SK-N-SH treated with all-trans-retinoic acid at 6 μM for 48 hours (cell line): Measurements from ENCODE around the gene DGKG.

Experiments used
- ARNTL ChIP-seq: fragments of 450-650 bp; formaldehyde crosslinking; IDR thresholded peaks from 2 replicates; pipeline ENCODE4 v1.5.0; 2020; ENCODE audit warnings: low read depth, mild to moderate bottlenecking, moderate library complexity, borderline replicate concordance
- BACH2 ChIP-seq: fragments of 250-450 bp; sonication (Bioruptor Pico); IDR thresholded peaks from 2 replicates; pipeline ENCODE4 v1.9.0; 2021; ENCODE audit warnings: mild to moderate bottlenecking, borderline replicate concordance
- GLIS3 ChIP-seq: fragments of 250-450 bp; sonication (Bioruptor Pico); IDR thresholded peaks from 2 replicates; pipeline ENCODE4 v1.5.0; 2020; ENCODE audit warnings: mild to moderate bottlenecking, moderate library complexity
- ISL1 ChIP-seq: fragments of 250-450 bp; sonication (Bioruptor Pico); IDR thresholded peaks from 2 replicates; pipeline ENCODE4 v2.1.2; 2022; ENCODE audit warnings: mild to moderate bottlenecking, moderate library complexity
- RARB ChIP-seq: fragments of 250-450 bp; sonication (Bioruptor Pico); IDR thresholded peaks from 2 replicates; pipeline ENCODE4 v1.8.0; 2021; ENCODE audit warnings: mild to moderate bottlenecking, moderate library complexity
- TCF4 ChIP-seq: fragments of 250-450 bp; sonication (Bioruptor Pico); IDR thresholded peaks from 2 replicates; pipeline ENCODE4 v1.8.0; 2021; ENCODE audit warnings: mild to moderate bottlenecking, moderate library complexity, borderline replicate concordance
- ZNF70 ChIP-seq: fragments of 450-650 bp; formaldehyde crosslinking; IDR thresholded peaks from 2 replicates; pipeline ENCODE4 v1.5.0; 2020; ENCODE audit warnings: mild to moderate bottlenecking, moderate library complexity
- ZNF8 ChIP-seq: fragments of 450-650 bp; formaldehyde crosslinking; IDR thresholded peaks from 2 replicates; pipeline ENCODE4 v1.5.0; 2020; ENCODE audit warnings: mild to moderate bottlenecking, moderate library complexity
- TF ChIP-seq, protein P1 (sequence below): fragments of 250-450 bp; sonication (Bioruptor Pico); IDR thresholded peaks from 2 replicates; pipeline ENCODE4 v1.8.0; 2020; ENCODE audit warnings: mild to moderate bottlenecking, moderate library complexity, borderline replicate concordance
- TF ChIP-seq, protein P2 (sequence below): fragments of 250-450 bp; sonication (Bioruptor Pico); IDR thresholded peaks from 2 replicates; pipeline ENCODE4 v1.5.1; 2021; ENCODE audit warnings: mild to moderate bottlenecking, moderate library complexity
- TF ChIP-seq, protein P3 (sequence below): fragments of 250-450 bp; sonication (Bioruptor Pico); IDR thresholded peaks from 2 replicates; pipeline ENCODE4 v1.5.1; 2020; ENCODE audit warnings: low read depth, mild to moderate bottlenecking, moderate library complexity

- TF ChIP-seq ARNTL (CRISPR knock-in tag) = no peak
- TF ChIP-seq, protein P1, sequence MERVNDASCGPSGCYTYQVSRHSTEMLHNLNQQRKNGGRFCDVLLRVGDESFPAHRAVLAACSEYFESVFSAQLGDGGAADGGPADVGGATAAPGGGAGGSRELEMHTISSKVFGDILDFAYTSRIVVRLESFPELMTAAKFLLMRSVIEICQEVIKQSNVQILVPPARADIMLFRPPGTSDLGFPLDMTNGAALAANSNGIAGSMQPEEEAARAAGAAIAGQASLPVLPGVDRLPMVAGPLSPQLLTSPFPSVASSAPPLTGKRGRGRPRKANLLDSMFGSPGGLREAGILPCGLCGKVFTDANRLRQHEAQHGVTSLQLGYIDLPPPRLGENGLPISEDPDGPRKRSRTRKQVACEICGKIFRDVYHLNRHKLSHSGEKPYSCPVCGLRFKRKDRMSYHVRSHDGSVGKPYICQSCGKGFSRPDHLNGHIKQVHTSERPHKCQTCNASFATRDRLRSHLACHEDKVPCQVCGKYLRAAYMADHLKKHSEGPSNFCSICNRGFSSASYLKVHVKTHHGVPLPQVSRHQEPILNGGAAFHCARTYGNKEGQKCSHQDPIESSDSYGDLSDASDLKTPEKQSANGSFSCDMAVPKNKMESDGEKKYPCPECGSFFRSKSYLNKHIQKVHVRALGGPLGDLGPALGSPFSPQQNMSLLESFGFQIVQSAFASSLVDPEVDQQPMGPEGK (CRISPR knock-in tag) = no peak
- TF ChIP-seq, protein P2, sequence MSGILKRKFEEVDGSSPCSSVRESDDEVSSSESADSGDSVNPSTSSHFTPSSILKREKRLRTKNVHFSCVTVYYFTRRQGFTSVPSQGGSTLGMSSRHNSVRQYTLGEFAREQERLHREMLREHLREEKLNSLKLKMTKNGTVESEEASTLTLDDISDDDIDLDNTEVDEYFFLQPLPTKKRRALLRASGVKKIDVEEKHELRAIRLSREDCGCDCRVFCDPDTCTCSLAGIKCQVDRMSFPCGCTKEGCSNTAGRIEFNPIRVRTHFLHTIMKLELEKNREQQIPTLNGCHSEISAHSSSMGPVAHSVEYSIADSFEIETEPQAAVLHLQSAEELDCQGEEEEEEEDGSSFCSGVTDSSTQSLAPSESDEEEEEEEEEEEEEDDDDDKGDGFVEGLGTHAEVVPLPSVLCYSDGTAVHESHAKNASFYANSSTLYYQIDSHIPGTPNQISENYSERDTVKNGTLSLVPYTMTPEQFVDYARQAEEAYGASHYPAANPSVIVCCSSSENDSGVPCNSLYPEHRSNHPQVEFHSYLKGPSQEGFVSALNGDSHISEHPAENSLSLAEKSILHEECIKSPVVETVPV = no peak
- TF ChIP-seq GLIS3 (CRISPR knock-in tag) = no peak
- TF ChIP-seq BACH2 = no peak
- TF ChIP-seq, protein P3, sequence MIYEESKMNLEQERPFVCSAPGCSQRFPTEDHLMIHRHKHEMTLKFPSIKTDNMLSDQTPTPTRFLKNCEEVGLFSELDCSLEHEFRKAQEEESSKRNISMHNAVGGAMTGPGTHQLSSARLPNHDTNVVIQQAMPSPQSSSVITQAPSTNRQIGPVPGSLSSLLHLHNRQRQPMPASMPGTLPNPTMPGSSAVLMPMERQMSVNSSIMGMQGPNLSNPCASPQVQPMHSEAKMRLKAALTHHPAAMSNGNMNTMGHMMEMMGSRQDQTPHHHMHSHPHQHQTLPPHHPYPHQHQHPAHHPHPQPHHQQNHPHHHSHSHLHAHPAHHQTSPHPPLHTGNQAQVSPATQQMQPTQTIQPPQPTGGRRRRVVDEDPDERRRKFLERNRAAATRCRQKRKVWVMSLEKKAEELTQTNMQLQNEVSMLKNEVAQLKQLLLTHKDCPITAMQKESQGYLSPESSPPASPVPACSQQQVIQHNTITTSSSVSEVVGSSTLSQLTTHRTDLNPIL = no peak
- no peak for TF ChIP-seq ZNF70
- TF ChIP-seq ZNF8 (CRISPR knock-in tag) = no peak
- no peak for TF ChIP-seq TCF4 (CRISPR knock-in tag)
- no peak for TF ChIP-seq RARB (CRISPR knock-in tag)
- no peak for TF ChIP-seq ISL1 (CRISPR knock-in tag)
These were observed 239.0 kb downstream of the DGKG start for GRCh38 chr3:186123012-186123411.
